Psoas muscle (tissue), 8 donors: ENCODE measurements around the gene NR2F1-AS1. TPM values are rescaled to one million over a fixed set of nuclear protein-coding genes. Genes with fewer than 3 reads are reported as not detected.

Experiments
- ATAC-seq, 4 donors: fragments of 200-7000 bp; cut with Tn5 transposase; one replicate each; pipeline ENCODE4 v1.9.1; 2020; ENCODE audit warnings: moderate library complexity in 3 of 4, mild to moderate bottlenecking in 2 of 4
- DNase-seq, 2 donors: peaks; one replicate each; pipeline ENCODE4 v3.0.0-alpha.2; 2020
- H3K27ac ChIP-seq: fragments of 200-600 bp; one replicate; pipeline ENCODE4 v1.8.0; 2022
- H3K27me3 ChIP-seq, 3 donors: fragments of 200-600 bp in 1 of 3; one replicate each; pipeline versions ENCODE4 v1.6.1 to v1.8.0; 2013 to 2022; ENCODE audit warnings: low read length in 2 of 3, mild to moderate bottlenecking in 2 of 3, moderate library complexity in 1 of 3; ENCODE audit not compliant: insufficient read depth in 3 of 3
- H3K36me3 ChIP-seq, 2 donors: fragments of 200-600 bp in 1 of 2; one replicate each; pipeline versions ENCODE4 v1.6.1 to v1.8.0; 2013 to 2022; ENCODE audit warnings: low read depth in 1 of 2, mild to moderate bottlenecking in 1 of 2, moderate library complexity in 1 of 2; ENCODE audit not compliant: insufficient read depth in 1 of 2
- H3K4me1 ChIP-seq: fragments of 200-600 bp; one replicate; pipeline ENCODE4 v1.8.0; 2022
- H3K4me3 ChIP-seq: fragments of 200-600 bp; one replicate; pipeline ENCODE4 v1.8.0; 2022; ENCODE audit warnings: mild to moderate bottlenecking
- H3K9me3 ChIP-seq: fragments of 200-600 bp; one replicate; pipeline ENCODE4 v1.8.0; 2022
- WGBS, 3 donors: extraction: QIAGEN DNeasy Blood & Tissue Kit; methylation state at CpG; one replicate each; pipeline versions ENCODE4 v1.1.6 to v1.1.7; 2013; 5-methylcytosine and 5-hydroxymethylcytosine counted together
- intact Hi-C, 2 donors: fragments of 100-400 bp; cut with DNase I; formaldehyde crosslinking; loops; one replicate each; pipeline versions ENCODE4 v1.11.0 to v1.14.2; 2022
- polyA plus RNA-seq, 3 donors: library from polyadenylated mRNA; stranded (reverse); fragments of 200-250 nt; gene quantifications; one replicate each; pipeline ENCODE4 v1.2.3, GENCODE V29; 2013
- total RNA-seq, 4 donors: library from RNA; stranded (reverse); fragmentation: NEBNext Ultra II Directional in 2 of 4; extraction: Animal tissue kit (Norgen Biotek cat#: 25700) in 2 of 4; gene quantifications; one replicate each; pipeline versions ENCODE4 v1.2.1 to v1.2.4, GENCODE V29; 2021 to 2023
- TF ChIP-seq, protein P1 (sequence below): fragments of 200-600 bp; IDR thresholded peaks from one replicate; pipeline ENCODE4 v1.8.0; 2022; ENCODE audit warnings: antibody characterized with exemption
- donor health status: healthy with polysubstance abuse.
- donor health status: DM: no; HTN: no; CAD: no; lungs with moderate emphysema.
- donor health status: Bipolar disorder and iron deficiency.
- donor health status: healthy.
- donor health status: DM: yes; HTN: yes; CAD: no.
- donor health status: DM: no; HTN: no; CAD: no.
- donor health status: DM: no; HTN: no; CAD: no.
- donor health status: DM: yes; HTN: yes; CAD: no.

NR2F1-AS1 gene
- total and polyA plus RNA-seq, 7 donors: 0.13 to 1.5 (median 0.42) TPM

DNA sequence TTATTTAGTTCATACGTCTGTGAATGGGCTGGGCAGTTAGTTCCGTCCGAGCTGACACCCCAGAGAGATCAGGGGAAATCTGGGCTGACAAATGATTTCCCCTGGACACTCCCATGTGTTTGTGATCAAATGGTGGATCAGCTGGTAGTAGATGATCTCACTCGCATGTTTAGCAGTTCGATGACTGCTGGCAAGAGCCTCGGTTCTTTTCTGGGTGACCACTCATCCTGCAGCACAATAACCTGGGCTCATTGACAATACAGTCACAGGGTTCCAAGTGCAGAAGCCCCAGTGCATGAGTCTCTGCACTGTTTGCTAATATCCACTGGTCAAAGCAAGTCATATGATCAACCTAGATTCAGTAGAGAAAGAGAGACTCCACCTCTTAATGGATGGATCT, 155.9 kb downstream of the NR2F1-AS1 start:
- ATAC-seq: no peak
- no peak for DNase-seq
- no peaks in the 10 kb centered on the region for H3K9me3 ChIP-seq
- TF ChIP-seq, protein P1, sequence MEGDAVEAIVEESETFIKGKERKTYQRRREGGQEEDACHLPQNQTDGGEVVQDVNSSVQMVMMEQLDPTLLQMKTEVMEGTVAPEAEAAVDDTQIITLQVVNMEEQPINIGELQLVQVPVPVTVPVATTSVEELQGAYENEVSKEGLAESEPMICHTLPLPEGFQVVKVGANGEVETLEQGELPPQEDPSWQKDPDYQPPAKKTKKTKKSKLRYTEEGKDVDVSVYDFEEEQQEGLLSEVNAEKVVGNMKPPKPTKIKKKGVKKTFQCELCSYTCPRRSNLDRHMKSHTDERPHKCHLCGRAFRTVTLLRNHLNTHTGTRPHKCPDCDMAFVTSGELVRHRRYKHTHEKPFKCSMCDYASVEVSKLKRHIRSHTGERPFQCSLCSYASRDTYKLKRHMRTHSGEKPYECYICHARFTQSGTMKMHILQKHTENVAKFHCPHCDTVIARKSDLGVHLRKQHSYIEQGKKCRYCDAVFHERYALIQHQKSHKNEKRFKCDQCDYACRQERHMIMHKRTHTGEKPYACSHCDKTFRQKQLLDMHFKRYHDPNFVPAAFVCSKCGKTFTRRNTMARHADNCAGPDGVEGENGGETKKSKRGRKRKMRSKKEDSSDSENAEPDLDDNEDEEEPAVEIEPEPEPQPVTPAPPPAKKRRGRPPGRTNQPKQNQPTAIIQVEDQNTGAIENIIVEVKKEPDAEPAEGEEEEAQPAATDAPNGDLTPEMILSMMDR: no peak
- H3K4me1 ChIP-seq: no peaks in the 10 kb centered on the region
- 52 to 56% (median 56%) methylated on average over 6 of the region's 6 CpGs for WGBS, 3 donors
- no peak overlapping the region for H3K4me3 ChIP-seq
- no peaks in the 10 kb centered on the region for H3K36me3 ChIP-seq
- intact Hi-C loops: no loop called here
- no peaks in the 10 kb centered on the region for H3K27me3 ChIP-seq
- no peak overlapping the region for H3K27ac ChIP-seq

GRCh38 chr5:93423300-93423699, 157.7 kb downstream of the NR2F1-AS1 start:
- DNase-seq (no peak), ATAC-seq (no peak)
- Histone ChIP-seq H3K9me3 (no peaks in the 10 kb centered on the region), H3K4me3 (no peak overlapping the region), H3K4me1 (no peaks in the 10 kb centered on the region), H3K36me3 (no peaks in the 10 kb centered on the region), H3K27ac (no peak overlapping the region), H3K27me3 (no peaks in the 10 kb centered on the region)
- TF ChIP-seq, protein P1: no peak
- intact Hi-C loops: no loop called here
- WGBS, 3 donors: 69 to 77% (median 72%) methylated on average over 3 of the region's 3 CpGs

- DNase-seq (no peak), ATAC-seq (no peak)
- Histone ChIP-seq H3K4me1 (no peaks in the 10 kb centered on the region), H3K9me3 (no peaks in the 10 kb centered on the region), H3K27ac (no peak overlapping the region), H3K27me3 (no peaks in the 10 kb centered on the region), H3K4me3 (no peak overlapping the region), H3K36me3 (no peaks in the 10 kb centered on the region)
- TF ChIP-seq, protein P1: no peak
- WGBS, 3 donors: 54 to 64% (median 56%) methylated on average over 5 of the region's 5 CpGs
- intact Hi-C loops: no loop called here
Observed at GRCh38 chr5:93422652-93423280, 158.3 kb downstream of the NR2F1-AS1 start.

GRCh38 chr5:93421987-93422401, 159.0 kb downstream of the NR2F1-AS1 start:
- peak in 1 of 4 donors; percentile 56 for ATAC-seq

More at GRCh38 chr5:93421987-93422401, 159.0 kb downstream of the NR2F1-AS1 start:
- H3K9me3 ChIP-seq: no peaks in the 10 kb centered on the region
- H3K4me3 ChIP-seq: peak overlapping the region; percentile 0
- no peak overlapping the region for H3K27ac ChIP-seq
- H3K27me3 ChIP-seq: no peaks in the 10 kb centered on the region
- 39 to 59% (median 43%) methylated on average over 9 of the region's 9 CpGs for WGBS, 3 donors
- H3K4me1 ChIP-seq: no peaks in the 10 kb centered on the region
- intact Hi-C loops: no loop called here
- no peaks in the 10 kb centered on the region for H3K36me3 ChIP-seq
- TF ChIP-seq, protein P1: no peak
- DNase-seq: no peak
